ENCODE data around the gene IFT81. TPM values are rescaled to one million over a fixed set of nuclear protein-coding genes. Genes with fewer than 3 reads are reported as not detected.
"Not testable (repeated sequence)": the region's sequence is repeated elsewhere in the genome, so short reads cannot be mapped to it uniquely, and the experiment has no call there.

Gene IFT81
- total RNA-seq, 1 donor from 2014 or later: 8.9 TPM

GRCh38 chr12:110222433-110222832 lies 98.3 kb downstream of the IFT81 start:
- Mint-ChIP-seq H3K27me3 (ENCODE audit: low read depth) (no peaks in the 10 kb centered on the region), H3K27ac (ENCODE audit: unreplicated experiment) (no peak overlapping the region), H3K4me3 (ENCODE audit: unreplicated experiment) (no peak overlapping the region), H3K4me1 (ENCODE audit: low read depth) (peaks cover 26% of the 10 kb centered on the region), H3K9me3 (ENCODE audit: low read depth) (no peaks in the 10 kb centered on the region), H3K36me3 (ENCODE audit: low read depth) (peaks cover 2% of the 10 kb centered on the region)
- no peak for DNase-seq (ENCODE audit: low spot score)
- TF ChIP-seq, protein P1, sequence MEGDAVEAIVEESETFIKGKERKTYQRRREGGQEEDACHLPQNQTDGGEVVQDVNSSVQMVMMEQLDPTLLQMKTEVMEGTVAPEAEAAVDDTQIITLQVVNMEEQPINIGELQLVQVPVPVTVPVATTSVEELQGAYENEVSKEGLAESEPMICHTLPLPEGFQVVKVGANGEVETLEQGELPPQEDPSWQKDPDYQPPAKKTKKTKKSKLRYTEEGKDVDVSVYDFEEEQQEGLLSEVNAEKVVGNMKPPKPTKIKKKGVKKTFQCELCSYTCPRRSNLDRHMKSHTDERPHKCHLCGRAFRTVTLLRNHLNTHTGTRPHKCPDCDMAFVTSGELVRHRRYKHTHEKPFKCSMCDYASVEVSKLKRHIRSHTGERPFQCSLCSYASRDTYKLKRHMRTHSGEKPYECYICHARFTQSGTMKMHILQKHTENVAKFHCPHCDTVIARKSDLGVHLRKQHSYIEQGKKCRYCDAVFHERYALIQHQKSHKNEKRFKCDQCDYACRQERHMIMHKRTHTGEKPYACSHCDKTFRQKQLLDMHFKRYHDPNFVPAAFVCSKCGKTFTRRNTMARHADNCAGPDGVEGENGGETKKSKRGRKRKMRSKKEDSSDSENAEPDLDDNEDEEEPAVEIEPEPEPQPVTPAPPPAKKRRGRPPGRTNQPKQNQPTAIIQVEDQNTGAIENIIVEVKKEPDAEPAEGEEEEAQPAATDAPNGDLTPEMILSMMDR (IDR thresholded peaks at IDR 0.05): no peak

DNA sequence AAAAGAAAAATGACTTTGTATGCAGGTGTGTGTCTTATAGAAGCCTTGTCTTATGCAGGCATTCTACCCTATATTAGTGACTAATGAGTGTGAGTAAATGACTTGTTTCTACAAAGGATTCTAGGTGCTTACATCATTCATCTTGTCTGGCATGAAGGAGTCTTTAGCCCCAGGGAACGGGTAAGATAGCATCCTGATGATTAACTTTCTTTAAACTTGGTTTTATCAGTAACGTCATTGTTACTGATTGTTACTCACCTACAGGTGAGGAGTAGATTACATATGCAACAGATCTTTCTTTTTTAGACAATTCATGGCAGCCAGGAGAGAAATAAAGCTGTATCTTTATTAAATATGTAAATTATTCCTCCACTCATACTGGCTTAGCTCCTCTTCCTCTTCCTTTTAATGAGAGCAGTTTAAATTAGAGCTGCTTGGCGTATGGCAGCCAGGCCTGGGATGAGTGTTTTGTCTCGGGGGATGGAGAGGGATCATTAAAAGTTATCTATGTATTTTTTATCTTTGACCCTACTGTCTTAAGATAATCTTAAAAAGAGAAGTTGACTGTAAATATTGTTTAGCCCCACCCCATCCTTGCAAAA lies 99.7 kb downstream of the IFT81 start:
- Mint-ChIP-seq H3K27ac (ENCODE audit: unreplicated experiment) (no peak overlapping the region), H3K4me3 (ENCODE audit: unreplicated experiment) (no peak overlapping the region), H3K27me3 (ENCODE audit: low read depth) (no peaks in the 10 kb centered on the region), H3K9me3 (ENCODE audit: low read depth) (no peaks in the 10 kb centered on the region), H3K4me1 (ENCODE audit: low read depth) (peaks cover 26% of the 10 kb centered on the region), H3K36me3 (ENCODE audit: low read depth) (peaks cover 2% of the 10 kb centered on the region)
- DNase-seq (ENCODE audit: low spot score): no peak
- TF ChIP-seq, protein P1 (IDR thresholded peaks at IDR 0.05): no peak

DNA sequence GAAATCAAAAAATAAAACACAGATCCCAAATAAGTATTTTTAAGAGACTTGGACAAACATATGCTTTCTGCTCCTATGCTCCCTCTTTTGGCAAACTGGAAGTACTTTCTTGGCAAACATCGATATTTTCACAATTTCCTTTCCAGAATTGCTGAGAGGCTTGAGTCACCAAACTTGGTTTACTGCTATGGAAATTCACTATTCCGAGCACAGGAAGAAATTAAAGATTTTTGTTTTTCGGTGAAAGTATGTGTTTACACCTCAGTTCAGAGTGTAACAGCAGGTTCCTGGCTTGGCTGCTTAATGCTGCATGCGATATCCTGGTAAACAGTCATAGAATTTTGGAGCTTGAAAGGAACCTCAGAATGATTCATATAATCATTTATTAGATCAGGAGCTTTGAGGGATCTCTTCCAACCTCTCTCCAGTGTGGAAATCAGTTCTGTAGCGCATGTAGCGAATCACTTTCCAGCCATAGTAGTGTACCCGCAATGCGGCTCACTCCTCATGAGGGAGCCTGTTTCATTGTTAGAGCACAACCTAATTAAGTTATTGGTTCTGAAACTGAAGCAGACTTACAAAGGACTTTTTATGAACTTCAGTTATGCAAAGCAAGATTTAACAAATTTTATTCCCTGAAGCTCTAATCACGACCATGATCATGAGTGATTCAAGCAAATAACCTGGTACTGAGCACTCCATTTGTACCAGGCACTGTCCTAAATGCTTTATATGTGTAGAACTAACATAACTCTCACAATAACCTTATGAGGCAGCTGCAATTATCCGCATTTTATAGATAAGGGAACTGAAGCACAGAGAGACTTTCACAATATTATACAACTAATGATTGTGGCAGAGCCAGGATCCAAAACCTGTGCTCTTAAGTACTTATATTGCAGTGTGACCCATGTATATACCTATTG lies 100.5 kb downstream of the IFT81 start:
- Mint-ChIP-seq H3K27ac (ENCODE audit: unreplicated experiment) (peak overlapping the region; percentile 55), H3K36me3 (ENCODE audit: low read depth) (peaks cover 2% of the 10 kb centered on the region), H3K4me1 (ENCODE audit: low read depth) (peaks cover 26% of the 10 kb centered on the region), H3K27me3 (ENCODE audit: low read depth) (no peaks in the 10 kb centered on the region), H3K9me3 (ENCODE audit: low read depth) (no peaks in the 10 kb centered on the region), H3K4me3 (ENCODE audit: unreplicated experiment) (no peak overlapping the region)
- TF ChIP-seq, protein P1 (IDR thresholded peaks at IDR 0.05): peak; percentile 86
- DNase-seq (ENCODE audit: low spot score): no peak

- peaks cover 30% of the 10 kb centered on the region for H3K4me1 Mint-ChIP-seq (ENCODE audit: low read depth)
- TF ChIP-seq, protein P1 (IDR thresholded peaks at IDR 0.05): no peak
- no peak for DNase-seq (ENCODE audit: low spot score)
- H3K9me3 Mint-ChIP-seq (ENCODE audit: low read depth): no peaks in the 10 kb centered on the region
- no peak overlapping the region for H3K4me3 Mint-ChIP-seq (ENCODE audit: unreplicated experiment)
- no peak overlapping the region for H3K27ac Mint-ChIP-seq (ENCODE audit: unreplicated experiment)
- H3K27me3 Mint-ChIP-seq (ENCODE audit: low read depth): no peaks in the 10 kb centered on the region
- H3K36me3 Mint-ChIP-seq (ENCODE audit: low read depth): peaks cover 2% of the 10 kb centered on the region
Observed at GRCh38 chr12:110227138-110227537, 103.0 kb downstream of the IFT81 start.

DNA sequence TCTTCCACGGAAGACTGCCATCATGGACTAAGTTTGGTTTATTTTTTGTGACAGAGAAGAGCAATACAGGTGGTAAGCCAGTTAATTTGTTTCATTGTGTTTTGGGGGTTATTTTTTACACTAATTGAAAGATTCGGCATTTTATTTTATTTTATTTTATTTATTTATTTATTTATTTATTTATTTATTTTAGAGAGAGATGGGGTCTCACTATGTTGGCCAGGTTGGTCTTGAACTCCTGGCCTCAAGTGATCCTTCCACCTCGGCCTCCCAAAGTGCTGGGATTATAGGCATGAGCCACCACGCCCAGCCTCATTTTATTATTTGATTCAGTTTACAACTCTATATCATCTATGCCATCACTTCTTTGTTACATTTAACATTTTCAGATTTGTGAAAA lies 104.2 kb downstream of the IFT81 start:
- not testable (repeated sequence) for H3K36me3 Mint-ChIP-seq (ENCODE audit: low read depth); H3K27me3 Mint-ChIP-seq (ENCODE audit: low read depth); DNase-seq (ENCODE audit: low spot score); H3K27ac Mint-ChIP-seq (ENCODE audit: unreplicated experiment); H3K4me3 Mint-ChIP-seq (ENCODE audit: unreplicated experiment); H3K9me3 Mint-ChIP-seq (ENCODE audit: low read depth)
- peaks cover 25% of the 10 kb centered on the region for H3K4me1 Mint-ChIP-seq (ENCODE audit: low read depth)
